ENCODE data around the gene C1orf226. TPM values are rescaled to one million over a fixed set of nuclear protein-coding genes. Genes with fewer than 3 reads are reported as not detected.
A peak's percentile ranks its signal among the peaks of the same experiment; 100 is the strongest.

Gene C1orf226, protein sequence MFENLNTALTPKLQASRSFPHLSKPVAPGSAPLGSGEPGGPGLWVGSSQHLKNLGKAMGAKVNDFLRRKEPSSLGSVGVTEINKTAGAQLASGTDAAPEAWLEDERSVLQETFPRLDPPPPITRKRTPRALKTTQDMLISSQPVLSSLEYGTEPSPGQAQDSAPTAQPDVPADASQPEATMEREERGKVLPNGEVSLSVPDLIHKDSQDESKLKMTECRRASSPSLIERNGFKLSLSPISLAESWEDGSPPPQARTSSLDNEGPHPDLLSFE
- total RNA-seq (2021; ENCODE audit: unreplicated experiment) (7.7 TPM), Bru-seq, nascent RNA (percentile 55 among the genes with signal in this experiment), BruChase-seq, experiment 1, labeled RNA remaining after a 6-hour chase (percentile 76 among the genes with signal in this experiment), BruChase-seq, experiment 2, labeled RNA remaining after a 2-hour chase (percentile 90 among the genes with signal in this experiment)
- 7.7 and 8.9 TPM in 2 replicates for polyA plus RNA-seq (2012)
- long read RNA-seq, partial matches to known transcripts: 0 of 8 reads
- long read RNA-seq, other reads (novel, unspliced or antisense): 8 of 8 reads

DNA sequence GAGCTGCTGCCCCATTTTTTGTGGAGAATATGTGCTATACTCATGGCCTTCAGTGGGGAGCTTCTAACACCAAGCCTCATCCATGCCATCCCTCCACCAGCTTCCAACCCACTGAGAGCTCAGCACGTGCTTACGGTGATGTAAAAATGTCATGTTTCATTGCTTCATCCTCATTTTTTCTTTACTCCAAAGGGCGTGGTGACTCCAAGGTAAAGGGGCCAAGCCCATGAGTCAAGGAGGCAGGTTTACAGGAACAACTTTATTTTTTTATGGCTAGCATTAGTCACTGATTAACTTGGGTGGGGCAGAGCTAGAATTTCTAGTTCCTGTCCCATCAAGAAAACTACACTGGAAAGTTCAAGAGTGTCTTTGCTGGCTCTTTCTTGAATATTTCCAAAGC, at the start of gene C1orf226:
C1orf226 (plus strand) TSS at position 346 of the 400 bp plus-strand sequence. CDS start 174 bp downstream, outside the sequence.
- Histone ChIP-seq H3K9ac (ENCODE audit: low read length) (peak within 1 kb of the TSS; percentile 32), H3K9me3 (ENCODE audit: control insufficient read depth in 1 of 2, insufficient read depth in 1 of 2, low read depth in 1 of 2, low read length in 2 of 2) (no peaks in the 10 kb centered on the region), H3K79me2 (ENCODE audit: insufficient read depth, low read length) (no peaks in the 10 kb centered on the region), H3K4me2 (ENCODE audit: low read length) (peak within 1 kb of the TSS; percentile 74), H3K9me2 (ENCODE audit: insufficient read depth) (no peaks in the 10 kb centered on the region), H3K4me3 (replicated peaks in 1 of 2; ENCODE audit: low read depth in 1 of 2, low read length in 2 of 2) (peak within 1 kb of the TSS in 1 of 2 experiments; percentile 32; a peak in 2 of 4 replicates), H3K27ac (ENCODE audit: low read depth, low read length) (peak within 1 kb of the TSS; percentile 69), H4K20me1 (ENCODE audit: insufficient read depth) (no peaks in the 10 kb centered on the region), H2AFZ (ENCODE audit: low read depth, low read length, poor library complexity, severe bottlenecking) (no peak within 1 kb of the TSS), H3K4me1 (ENCODE audit: control insufficient read depth in 1 of 2, insufficient read depth in 2 of 2, low read length in 2 of 2) (peaks cover 23 to 30% of the 10 kb centered on the region in 2 experiments), H3K36me3 (ENCODE audit: control insufficient read depth in 1 of 2, insufficient read depth in 2 of 2, low read length in 2 of 2) (no peaks in the 10 kb centered on the region), H3K27me3 (ENCODE audit: insufficient read depth, low read length) (no peaks in the 10 kb centered on the region)
- intact Hi-C loops (cut with micrococcal nuclease): no loop called here
- RAD21 ChIA-PET (ENCODE audit: low non-redundant PET in 1 of 2, low total read pairs in 2 of 2, uncharacterized antibody in 2 of 2, unreplicated experiment in 2 of 2): interaction anchor here in 1 of 2 experiments (1.2 kb wide), 2 partner anchors 24 to 26 kb away, joined by 3 to 4 read pairs; no protein-coding TSS in a partner anchor
- CTCF ChIA-PET: interaction anchor here (0.9 to 1.7 kb wide), 4 partner anchors 8 to 325 kb away, joined by 3 to 6 read pairs (median 4); no protein-coding TSS in a partner anchor
- POLR2A ChIA-PET: interaction anchor here (0.6 kb wide), 1 partner anchor 23 kb away, joined by 3 read pairs; no protein-coding TSS in a partner anchor
- BruUV-seq (replicated peaks): no TSS peak
- peak; percentile 80 for ATAC-seq
- DNase-seq (ENCODE audit: low read depth, low spot score): peak; percentile 67
- no peak for TF ChIP-seq POLR2A (IDR thresholded peaks at IDR 0.05; ENCODE audit: borderline replicate concordance, extremely low read depth, insufficient read depth, insufficient read length)
- no peak for TF ChIP-seq SRF (IDR thresholded peaks at IDR 0.05; ENCODE audit: low read depth)
- TF ChIP-seq FOSL1 (IDR thresholded peaks at IDR 0.05; ENCODE audit: low read depth): peak; percentile 83
- no peak for TF ChIP-seq ZNF274 (IDR thresholded peaks at IDR 0.05; ENCODE audit: low read depth, low read length)
- no peak for TF ChIP-seq TCF7L2 (IDR thresholded peaks at IDR 0.05; ENCODE audit: borderline replicate concordance, extremely low read depth, insufficient read depth, insufficient read length)
- TF ChIP-seq, protein P1, sequence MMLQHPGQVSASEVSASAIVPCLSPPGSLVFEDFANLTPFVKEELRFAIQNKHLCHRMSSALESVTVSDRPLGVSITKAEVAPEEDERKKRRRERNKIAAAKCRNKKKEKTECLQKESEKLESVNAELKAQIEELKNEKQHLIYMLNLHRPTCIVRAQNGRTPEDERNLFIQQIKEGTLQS (IDR thresholded peaks at IDR 0.05): no peak
- peak; percentile 91 for TF ChIP-seq CEBPB (IDR thresholded peaks at IDR 0.05; ENCODE audit: low read depth)
- TF ChIP-seq EZH2 (IDR thresholded peaks at IDR 0.05): no peak
- TF ChIP-seq CBX3 (IDR thresholded peaks at IDR 0.05; ENCODE audit: low read depth): peak; percentile 95
- TF ChIP-seq SIN3A (IDR thresholded peaks at IDR 0.05; ENCODE audit: low read depth): peak; percentile 49; the same call in 1 of the 2 replicates
- peak; percentile 28; the same call in 1 of the 2 replicates for TF ChIP-seq RAD21 (IDR thresholded peaks at IDR 0.05; ENCODE audit: low read depth)
- TF ChIP-seq, protein P2, sequence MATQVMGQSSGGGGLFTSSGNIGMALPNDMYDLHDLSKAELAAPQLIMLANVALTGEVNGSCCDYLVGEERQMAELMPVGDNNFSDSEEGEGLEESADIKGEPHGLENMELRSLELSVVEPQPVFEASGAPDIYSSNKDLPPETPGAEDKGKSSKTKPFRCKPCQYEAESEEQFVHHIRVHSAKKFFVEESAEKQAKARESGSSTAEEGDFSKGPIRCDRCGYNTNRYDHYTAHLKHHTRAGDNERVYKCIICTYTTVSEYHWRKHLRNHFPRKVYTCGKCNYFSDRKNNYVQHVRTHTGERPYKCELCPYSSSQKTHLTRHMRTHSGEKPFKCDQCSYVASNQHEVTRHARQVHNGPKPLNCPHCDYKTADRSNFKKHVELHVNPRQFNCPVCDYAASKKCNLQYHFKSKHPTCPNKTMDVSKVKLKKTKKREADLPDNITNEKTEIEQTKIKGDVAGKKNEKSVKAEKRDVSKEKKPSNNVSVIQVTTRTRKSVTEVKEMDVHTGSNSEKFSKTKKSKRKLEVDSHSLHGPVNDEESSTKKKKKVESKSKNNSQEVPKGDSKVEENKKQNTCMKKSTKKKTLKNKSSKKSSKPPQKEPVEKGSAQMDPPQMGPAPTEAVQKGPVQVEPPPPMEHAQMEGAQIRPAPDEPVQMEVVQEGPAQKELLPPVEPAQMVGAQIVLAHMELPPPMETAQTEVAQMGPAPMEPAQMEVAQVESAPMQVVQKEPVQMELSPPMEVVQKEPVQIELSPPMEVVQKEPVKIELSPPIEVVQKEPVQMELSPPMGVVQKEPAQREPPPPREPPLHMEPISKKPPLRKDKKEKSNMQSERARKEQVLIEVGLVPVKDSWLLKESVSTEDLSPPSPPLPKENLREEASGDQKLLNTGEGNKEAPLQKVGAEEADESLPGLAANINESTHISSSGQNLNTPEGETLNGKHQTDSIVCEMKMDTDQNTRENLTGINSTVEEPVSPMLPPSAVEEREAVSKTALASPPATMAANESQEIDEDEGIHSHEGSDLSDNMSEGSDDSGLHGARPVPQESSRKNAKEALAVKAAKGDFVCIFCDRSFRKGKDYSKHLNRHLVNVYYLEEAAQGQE (IDR thresholded peaks at IDR 0.05; ENCODE audit: low read depth): no peak
- peak; percentile 79 for TF ChIP-seq JUND (IDR thresholded peaks at IDR 0.05)
- TF ChIP-seq, protein P3, sequence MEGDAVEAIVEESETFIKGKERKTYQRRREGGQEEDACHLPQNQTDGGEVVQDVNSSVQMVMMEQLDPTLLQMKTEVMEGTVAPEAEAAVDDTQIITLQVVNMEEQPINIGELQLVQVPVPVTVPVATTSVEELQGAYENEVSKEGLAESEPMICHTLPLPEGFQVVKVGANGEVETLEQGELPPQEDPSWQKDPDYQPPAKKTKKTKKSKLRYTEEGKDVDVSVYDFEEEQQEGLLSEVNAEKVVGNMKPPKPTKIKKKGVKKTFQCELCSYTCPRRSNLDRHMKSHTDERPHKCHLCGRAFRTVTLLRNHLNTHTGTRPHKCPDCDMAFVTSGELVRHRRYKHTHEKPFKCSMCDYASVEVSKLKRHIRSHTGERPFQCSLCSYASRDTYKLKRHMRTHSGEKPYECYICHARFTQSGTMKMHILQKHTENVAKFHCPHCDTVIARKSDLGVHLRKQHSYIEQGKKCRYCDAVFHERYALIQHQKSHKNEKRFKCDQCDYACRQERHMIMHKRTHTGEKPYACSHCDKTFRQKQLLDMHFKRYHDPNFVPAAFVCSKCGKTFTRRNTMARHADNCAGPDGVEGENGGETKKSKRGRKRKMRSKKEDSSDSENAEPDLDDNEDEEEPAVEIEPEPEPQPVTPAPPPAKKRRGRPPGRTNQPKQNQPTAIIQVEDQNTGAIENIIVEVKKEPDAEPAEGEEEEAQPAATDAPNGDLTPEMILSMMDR (IDR thresholded peaks at IDR 0.05 in 2 of 3, conservative IDR thresholded peaks at IDR 0.05 in 1 of 3; ENCODE audit: borderline replicate concordance in 1 of 3, insufficient read depth in 1 of 3, low read depth in 2 of 3, low read length in 2 of 3): no peak
- TF ChIP-seq EZH2phosphoT487 (IDR thresholded peaks at IDR 0.05; ENCODE audit: borderline replicate concordance): no peak
- no peak for TF ChIP-seq EGR1 (IDR thresholded peaks at IDR 0.05; ENCODE audit: low read depth)
- no peak; the same call in 1 of the 2 replicates for TF ChIP-seq ELF1 (IDR thresholded peaks at IDR 0.05; ENCODE audit: borderline replicate concordance, low read depth)
- no peak for TF ChIP-seq YY1 (IDR thresholded peaks at IDR 0.05; ENCODE audit: extremely low read depth, insufficient replicate concordance, low read depth, low read length)
- TF ChIP-seq, protein P4, sequence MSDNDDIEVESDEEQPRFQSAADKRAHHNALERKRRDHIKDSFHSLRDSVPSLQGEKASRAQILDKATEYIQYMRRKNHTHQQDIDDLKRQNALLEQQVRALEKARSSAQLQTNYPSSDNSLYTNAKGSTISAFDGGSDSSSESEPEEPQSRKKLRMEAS (IDR thresholded peaks at IDR 0.05): peak; percentile 98

All from HCT116 (cell line).